ENCODE measurements around the gene EDIL3.

DNA sequence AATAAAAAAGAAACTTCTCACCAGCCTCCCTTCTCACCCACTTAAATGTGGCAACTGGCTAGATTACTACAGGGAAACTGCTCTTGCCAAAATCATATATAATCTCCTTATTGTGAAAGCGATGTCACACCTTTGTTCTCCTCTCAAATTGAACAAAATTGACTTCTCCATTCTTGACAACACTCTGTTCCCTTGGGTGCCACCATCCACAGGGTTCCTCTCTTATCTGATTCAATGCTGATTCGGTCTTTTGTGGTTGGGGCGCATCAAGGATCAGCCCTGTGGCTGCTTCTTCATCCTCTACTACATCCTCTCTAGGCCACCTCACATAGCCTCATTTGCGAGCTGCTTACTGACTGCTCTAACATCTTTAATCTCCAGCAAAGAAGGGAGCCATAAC is 86.1 kb downstream of the EDIL3 start:
- TF ChIP-seq, protein P1, sequence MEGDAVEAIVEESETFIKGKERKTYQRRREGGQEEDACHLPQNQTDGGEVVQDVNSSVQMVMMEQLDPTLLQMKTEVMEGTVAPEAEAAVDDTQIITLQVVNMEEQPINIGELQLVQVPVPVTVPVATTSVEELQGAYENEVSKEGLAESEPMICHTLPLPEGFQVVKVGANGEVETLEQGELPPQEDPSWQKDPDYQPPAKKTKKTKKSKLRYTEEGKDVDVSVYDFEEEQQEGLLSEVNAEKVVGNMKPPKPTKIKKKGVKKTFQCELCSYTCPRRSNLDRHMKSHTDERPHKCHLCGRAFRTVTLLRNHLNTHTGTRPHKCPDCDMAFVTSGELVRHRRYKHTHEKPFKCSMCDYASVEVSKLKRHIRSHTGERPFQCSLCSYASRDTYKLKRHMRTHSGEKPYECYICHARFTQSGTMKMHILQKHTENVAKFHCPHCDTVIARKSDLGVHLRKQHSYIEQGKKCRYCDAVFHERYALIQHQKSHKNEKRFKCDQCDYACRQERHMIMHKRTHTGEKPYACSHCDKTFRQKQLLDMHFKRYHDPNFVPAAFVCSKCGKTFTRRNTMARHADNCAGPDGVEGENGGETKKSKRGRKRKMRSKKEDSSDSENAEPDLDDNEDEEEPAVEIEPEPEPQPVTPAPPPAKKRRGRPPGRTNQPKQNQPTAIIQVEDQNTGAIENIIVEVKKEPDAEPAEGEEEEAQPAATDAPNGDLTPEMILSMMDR (IDR thresholded peaks at IDR 0.05), result no peak
- TF ChIP-seq POLR2A (IDR thresholded peaks at IDR 0.05), result no peak
- TF ChIP-seq EP300 (IDR thresholded peaks at IDR 0.05), result no peak
- no peak for TF ChIP-seq POLR2AphosphoS5 (IDR thresholded peaks at IDR 0.05)

Measured in suprapubic skin (tissue), 4 donors.